HG02885 (cell line): ENCODE results near the gene LHPP.

Experiments
- ATAC-seq: cut with Tn5 transposase; IDR thresholded peaks from one replicate; pipeline ENCODE4 v1.9.1; 2021; ENCODE audit warnings: mild to moderate bottlenecking; ENCODE audit not compliant: unreplicated experiment, poor library complexity

The LHPP gene

DNA sequence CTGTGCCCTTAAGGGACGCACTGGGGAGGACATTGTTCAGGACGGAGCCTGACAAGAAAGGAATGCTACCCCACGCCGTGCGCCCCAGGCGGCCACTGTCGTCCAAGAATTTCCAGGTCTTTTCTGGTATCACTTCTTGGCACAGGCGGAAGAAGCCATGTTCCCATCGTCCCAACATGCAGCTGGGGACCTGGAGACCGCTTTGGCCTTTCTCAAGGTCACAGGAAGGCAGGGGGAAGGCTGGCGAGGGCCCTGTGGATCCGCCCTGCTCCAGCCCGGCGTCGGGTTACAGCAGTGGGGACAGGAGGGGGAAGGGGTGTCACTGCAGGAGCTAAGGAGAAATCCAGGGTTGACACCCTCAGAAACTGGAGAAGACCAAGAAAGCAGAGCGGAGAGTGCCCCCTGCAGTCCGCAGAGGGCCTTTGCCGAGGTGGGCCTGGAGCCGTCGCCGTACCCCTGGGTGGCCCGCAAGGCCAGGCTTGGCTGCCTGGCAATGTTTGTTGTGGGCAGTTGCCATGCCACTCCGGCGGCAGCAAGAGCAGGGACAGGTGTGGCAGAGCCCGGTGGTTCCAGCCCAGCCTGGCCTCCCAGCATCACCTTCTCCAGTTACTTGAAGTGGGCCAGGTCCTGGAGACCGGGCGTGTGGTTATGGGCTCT lies 104.1 kb downstream of the LHPP start:
- ATAC-seq, result no peak

DNA sequence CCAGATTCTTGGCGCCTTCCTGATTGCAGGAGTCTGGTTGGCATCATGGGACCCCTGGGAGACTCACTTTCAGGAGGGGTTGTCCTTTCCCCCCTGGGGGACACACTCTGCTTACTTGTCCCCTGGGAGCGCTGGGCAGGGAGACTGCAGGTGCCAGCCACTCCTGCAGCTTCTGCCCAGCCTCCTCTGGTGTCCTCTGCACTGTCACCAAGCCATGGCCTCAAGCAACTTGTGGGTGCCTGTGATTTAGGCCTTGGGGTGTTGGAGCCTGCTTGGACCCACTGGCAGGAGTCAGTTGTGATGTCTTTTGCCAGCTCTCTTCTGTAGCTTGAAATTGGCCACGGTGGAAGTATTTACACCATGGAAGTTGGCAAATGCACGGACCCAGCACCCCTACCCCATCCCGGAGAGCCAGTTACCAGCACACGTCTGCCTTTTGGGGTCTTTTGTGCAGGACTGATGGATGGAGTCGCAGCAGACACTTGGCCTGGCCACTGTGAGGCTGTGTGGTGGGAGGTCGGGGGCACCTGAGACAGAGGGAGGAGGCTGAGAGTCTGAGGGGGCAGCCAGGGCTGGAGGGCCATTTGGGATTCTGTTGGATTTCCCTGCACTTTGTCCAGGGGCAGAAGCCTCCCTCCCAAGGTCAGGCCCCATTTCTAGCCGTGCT lies 104.7 kb downstream of the LHPP start:
- no peak for ATAC-seq

DNA sequence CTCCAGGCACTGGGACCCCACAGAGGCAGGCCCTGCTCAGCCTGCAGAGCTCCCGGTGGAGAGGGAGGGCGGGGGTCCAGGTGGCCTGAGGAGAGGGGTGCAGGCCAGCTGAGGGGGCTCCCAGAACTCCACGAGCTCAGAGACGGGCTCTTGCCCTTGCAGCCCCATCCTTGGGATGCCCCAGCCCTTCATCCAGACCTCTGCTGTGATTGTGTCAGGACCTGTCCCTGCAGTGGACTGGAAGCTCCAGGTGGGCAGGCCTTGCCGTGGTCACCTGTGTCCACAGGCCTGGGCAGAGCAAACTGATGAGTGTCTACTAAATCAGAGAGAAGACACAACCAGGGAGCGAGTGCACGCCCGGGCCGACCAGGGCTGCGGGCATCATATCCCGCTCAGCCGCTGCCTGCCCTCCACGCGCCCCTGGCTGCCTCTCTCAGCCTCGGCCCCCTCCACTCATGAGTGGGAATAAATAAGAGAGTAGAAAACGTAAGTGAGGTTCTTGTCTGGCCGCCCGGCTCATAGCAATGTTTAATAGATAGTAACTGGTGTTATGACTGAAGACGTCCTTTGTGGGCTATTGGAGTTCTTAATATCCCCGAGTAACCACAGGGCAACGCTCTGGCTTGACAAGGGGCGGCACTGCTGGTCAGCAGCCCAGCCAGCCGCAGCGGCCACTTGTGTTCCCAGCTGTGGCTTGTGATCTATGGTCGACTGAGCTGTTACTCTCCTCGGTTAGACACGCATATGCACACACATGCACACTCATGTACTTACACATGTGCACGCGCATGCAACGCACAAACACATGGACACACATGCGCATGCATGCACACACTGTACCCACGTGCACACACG lies 105.6 kb downstream of the LHPP start:
- no peak for ATAC-seq

DNA sequence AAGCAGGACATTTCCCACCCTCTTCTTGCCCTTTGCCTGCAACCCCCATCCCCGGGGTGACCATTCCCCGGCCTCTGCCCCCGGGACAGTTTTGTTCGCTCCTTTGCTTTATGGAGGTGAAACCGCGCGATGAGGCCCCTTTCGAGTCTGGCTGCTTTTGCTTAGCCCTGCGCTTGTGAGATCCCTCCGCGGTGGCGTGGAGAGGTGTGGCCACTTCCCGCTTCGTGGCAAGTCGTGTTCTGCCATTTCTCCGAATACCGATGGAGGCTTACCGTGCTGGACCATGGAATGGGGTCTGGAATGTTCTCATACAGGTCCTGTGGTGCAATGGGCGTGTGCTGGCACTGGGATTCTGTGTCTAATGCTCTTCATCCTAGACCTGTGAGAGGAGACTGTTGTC lies 106.7 kb downstream of the LHPP start:
- no peak for ATAC-seq

DNA sequence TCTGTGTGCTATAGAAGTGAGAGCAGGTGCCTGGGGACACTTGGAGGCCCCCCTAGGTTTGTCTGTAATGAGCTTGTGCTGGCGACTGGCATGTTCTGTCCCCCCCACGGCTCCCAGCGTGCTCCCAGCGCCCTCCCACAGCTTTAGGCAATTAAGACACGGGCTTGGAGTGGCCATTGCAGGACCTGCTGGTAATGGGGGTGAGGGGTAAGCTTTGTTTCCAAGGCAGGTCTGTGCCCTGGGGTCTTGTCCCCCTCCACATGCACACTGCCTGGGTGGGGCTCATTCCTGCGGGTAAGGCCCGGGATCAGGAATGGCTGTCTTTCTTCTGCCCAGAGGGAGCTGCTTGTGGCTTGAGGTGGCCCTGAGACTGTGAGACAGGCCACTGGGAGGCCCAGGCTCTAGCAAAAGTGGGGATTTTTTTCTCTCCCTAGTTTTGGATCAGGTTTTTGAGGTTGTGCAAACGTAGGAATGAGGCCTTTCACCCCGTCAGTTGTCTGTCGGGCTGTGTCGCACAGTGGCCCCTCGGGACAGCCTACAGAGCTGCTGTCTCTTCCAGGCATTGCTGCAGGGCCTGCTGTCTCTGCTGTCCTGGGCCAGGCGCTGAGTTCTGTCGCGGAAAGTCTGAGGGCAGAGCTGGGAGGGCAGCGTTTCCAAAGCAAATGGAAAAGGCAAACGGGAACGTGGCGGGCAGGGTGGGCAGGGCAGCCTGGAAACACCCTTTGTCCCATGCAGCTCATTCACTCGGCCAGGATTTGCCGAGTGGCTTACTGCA lies 107.4 kb downstream of the LHPP start:
- no peak for ATAC-seq

DNA sequence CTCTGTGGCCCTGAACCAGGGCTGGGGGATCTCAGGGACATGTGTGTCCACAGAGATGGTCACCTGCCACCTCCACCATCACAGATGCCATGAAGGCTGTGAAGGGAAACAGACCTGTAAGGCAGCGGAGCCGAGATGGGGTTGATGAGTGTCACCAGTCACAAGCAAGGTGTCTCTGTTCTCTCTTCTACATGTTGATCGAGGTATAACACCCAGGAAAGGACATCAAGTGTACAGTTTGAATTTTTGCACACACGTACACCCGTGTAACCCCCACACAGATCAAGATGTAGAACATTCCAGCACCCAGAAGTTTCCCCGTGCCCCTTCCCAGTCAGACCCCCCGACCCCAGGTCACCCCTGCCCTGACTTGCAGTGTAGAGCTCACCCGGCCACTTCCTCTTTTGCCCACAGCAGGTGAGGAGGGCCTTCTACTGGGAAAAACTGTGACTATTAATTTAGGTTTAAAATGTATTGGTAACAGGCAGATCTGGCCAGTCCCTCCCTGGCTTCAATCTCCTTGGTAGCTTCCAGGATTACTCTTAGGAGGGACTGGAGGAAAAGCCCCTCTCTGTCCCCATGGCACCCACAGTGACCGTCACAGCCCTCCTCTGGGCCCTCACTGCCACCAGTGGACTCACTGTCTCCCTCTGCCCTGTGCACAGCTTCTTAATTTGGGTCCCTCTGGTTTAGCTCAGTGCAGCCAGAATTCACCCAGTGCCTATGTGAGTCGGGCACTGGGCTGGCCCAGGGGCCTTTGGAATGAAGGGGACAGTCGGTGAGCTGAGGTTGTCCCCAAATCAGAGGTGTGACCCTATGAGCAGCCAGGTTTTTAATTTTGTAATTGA lies 108.2 kb downstream of the LHPP start:
- ATAC-seq, result no peak

DNA sequence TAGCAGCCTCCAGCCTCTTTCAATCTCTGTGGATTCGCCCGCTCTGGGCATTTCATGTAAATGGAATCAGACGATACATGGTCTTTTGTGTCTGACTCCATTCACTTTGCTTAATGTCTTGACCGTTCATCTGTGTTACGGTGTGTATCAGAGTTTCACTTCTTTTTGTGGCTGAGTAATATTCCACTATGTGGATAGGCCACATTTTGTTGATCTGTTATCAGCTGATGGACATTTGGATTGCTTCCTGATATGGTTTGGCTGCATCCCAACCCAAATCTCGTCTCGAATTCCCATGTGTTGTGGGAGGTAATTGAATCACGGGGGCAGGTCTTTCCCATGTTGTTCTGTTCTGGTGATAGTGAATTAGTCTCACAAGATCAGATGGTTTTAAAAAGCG lies 109.0 kb downstream of the LHPP start:
- ATAC-seq, result no peak

DNA sequence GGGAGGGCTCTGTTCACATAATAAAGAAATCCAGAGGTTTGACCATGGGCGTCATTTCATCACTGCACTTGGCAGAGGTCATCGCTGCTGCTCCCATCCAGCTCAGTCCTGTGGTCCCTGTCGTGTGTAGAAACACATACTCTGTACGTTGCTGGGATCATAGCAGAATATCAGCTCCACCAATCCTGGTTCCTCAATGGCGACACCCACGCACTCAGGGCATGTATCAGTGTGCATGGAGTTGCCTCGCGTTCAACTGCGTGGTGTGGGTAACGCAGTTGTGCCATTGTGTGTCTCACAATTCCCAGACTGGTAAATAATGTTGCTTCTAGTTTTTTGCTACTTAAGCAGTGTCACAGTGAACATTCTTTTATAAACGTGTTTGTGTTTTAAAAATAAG lies 111.1 kb downstream of the LHPP start:
- no peak for ATAC-seq

DNA sequence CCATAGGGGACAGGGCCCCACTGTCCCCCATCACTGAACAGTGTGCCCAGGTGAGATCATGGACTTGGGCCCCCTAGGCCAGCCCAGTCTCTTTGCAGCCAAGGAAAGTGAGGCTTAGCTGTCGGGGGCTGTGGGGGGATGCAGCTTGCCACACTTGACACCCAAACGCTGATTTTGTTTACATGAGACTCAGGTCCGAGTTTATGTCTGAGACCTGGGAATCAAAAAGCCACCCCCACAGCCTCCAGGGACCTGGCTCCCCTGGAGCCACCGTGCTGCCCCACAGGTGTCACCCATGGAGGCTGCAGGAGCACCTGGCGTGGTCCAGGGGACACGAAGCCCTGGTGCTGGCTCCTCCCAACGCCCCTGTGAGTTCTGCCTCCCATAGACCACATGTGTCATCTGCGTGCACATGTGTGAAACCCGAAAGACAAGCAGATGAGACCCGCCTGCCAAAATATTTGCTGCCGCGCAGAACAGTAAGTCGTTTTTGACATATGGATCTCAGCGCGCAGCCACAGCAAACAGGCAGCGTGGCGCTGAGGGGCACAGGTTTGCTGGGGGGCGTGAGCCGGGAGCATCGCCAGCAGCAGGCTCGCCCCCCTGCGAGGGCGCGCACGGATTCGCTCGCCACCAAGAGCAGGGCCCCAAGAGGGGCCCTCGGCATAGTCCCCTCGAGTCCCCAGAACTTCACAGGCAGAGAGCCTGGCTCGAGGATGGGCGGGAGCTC lies 112.3 kb downstream of the LHPP start:
- ATAC-seq, result no peak

DNA sequence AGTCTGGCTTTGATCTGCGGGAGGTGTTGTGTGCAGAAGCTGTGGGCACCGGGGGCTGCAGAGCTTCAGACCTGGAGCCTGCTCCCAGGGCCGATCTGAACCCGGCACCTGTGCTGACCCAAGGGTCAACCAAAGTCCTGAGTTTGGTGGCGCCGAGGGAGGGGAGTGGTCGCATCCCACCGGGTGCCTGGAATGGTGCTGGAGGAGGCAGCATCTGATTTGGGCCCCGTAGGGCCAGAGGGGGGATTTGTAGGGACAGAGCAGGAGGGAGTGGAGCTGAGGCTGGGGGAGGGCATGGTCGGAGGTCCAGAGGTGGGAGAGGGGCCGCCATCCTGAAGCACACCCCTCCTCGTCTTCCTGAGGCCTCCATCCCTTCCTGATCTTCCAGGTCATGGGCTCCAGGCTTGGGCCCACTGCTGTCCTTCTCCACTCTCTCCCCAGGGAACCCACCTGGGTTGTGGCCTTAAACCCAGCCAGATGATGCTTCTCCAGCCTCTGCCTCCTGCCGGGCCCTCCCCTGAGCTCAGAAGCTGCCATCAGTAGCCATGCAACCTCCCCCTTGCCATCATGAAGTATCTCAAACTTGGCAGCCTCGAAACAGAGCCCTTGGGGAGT lies 112.9 kb downstream of the LHPP start:
- no peak for ATAC-seq

DNA sequence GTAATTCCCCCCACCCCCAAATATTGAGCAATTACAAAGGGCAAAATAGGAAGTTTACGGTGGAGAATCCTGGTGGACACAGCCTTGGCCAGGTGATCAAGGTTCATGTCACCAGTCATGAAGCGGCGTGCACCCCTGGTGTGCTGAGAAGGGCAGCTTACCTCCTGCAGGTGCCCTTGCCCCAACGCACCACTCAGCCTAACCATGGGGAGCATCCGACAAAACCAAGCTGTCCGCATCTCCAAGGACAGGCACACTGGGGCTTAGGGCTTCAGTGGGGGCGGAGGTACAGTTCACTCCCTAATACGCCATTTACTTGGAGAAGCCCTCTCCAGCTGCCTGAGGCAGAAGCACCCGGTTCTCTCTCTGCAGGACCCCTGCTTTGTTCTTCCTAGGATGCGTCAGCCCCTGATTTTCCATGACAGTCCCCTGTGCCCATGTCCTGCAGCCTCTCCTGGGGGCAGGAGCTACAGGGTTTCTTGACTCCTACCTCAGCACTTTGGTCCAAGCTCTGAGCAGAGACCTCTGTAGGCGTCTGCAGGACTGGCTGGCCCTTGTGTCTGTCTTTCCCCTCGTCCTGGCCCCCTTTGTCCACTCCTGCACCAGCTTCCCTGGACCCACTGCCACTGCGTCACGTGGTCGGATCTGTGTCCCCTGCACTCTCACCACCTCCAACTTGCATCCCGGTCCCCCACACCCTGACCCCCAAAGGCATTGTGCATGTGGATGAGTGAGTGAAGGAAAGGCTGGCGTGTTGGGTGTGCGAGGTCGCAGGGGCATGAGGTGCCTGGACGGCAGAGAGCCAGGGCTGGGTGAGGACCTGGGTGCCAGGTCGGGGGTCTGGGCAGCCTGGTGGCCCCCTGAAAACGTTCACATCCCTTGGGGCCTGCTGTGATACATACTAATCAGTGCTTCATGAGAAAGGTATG lies 113.7 kb downstream of the LHPP start:
- ATAC-seq, result no peak

DNA sequence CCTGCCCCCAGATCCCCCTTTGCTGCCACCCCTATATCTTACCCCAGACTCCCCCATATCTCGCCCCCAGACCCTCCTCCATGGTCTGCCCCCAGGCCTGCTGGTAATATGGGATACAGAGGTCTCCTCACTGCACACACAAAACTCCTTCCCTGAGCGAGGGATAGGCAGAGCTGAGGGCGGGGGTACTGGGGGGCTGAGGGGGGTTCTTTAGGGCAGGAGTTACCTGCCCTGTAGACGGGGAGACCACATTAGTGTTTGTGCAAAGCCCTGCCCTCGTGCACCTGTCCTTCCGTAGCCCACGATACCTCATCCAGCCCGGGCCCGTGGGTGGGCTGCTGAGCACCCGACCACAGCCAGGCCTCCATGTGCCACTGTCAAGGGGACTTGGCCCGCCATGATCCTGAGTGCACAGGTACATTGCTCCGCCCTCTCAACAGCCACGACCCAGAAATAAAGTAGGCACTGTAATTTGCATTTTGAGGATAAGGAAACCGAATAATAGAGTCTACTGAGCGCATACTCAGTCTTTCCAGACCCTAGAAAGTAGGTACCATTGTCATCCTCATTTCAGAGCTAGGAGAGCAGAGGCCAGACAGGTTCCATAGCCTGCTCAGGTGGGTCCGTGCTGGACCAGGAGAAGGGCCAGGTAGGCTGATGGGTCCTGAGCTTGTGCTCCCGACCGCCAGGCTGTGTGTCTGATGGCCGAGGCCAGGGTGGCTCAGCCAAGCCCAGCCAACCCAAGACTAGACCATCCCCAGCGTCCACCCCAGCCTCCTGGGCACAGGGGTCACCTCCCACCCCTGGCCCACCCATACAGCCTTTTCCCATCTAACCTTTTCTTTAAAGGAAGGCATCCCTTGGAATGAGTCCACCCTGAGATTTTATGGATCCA lies 115.2 kb downstream of the LHPP start:
- ATAC-seq, result no peak

DNA sequence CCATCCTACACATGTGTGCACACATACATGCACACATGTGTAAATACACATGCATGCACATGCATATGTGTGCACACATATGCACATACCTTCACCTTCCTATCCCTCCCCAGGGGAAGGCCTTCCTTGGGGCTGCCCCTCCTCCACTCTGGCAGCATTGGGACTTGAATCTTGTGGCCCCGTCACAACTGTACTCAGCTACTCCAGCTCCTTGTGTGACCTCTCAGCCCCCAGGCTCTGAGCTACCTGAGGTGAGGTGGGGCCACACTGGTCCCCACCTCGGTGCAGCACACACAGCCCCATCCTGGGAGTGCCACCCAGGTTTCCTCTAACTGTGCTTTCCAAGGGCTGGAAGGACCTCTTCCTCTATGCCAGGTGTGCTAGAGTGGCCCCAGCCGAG lies 116.0 kb downstream of the LHPP start:
- ATAC-seq, result no peak

DNA sequence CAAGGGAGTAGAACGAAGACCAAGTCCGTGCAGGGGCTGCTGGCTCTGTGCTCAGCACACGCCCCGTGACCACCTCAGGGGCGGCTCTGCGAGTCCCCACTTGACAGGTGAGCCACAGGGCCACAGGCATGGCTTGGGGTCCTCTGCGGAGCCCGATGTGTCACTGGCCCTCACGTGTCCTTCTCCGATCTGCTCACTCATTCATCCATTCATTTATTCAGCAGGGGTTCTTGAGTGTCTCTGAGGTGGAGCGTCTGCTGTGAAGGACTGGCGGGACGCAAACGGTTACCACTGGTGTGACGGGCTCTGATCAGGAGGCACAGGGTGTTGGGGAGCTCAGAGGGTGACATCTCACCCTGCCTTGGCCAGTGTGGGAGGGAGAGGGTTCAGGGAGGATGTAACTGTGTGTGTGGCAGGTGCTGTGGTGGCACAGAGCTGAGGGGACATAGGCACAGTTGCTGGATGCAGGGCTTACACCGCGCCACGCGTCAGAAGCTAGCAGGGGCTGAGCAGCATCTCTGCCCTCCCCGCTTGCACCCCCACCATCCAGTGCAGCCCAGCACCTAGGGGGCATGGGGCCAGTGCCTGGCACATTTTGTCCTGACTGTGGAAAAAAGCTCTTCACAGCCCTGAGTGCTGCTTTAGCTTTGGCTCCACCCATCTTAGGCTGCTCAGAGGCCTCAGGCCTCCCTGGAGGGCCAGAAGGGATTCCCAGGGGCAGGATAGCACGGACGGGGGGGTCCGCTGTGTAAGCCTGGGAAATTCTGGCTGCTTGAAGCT lies 116.8 kb downstream of the LHPP start:
- ATAC-seq, result no peak

DNA sequence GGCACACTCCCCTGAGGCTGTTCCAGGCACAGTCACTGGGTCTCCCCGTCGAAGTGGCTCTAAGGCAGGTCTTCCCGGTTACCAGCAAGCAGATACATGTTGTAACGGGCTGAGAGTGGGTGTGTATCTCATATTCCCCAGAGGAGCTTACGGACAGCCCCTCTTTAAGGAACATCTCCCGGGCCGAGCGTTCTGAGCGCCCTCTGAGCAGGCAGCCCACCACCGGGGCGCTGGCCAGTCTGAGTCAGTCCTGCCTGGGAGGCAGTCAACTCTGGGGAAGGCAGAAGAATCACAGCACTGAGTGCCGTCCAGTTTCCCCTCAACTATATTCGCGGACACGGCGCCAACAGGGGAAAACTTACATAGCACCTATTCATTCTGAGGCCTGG lies 117.4 kb downstream of the LHPP start:
- no peak for ATAC-seq

DNA sequence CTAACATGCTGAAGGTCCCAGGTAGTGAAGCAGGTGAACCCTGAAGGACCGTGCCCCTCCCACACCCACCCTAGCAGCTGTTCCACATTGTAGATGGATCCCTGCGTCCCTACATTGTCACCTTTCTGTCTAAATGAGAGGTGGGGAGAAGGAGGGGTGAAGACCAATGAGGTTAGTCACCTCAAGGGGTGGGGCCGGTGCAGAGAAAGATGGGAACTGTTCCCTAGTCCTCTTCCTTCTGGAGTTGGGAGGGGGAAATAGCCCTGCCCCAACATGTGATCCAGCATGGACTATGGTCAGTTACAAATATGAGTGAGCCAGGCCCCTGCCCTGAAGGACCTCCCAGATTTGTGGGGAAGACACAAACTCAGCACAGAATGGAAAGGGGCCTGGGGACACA lies 124.5 kb downstream of the LHPP start:
- ATAC-seq, result no peak
